Activated T-cell treated with anti-CD3 and anti-CD28 coated beads, Interleukin-2, amount 50 U/mL, for 4 hours (primary cell): ENCODE data around the gene ASPRV1. TPM values are rescaled to one million over a fixed set of nuclear protein-coding genes. Genes with fewer than 3 reads are reported as not detected.

Source experiments
- ATAC-seq, 2 donors: fragments of 200-7000 bp; cut with Tn5 transposase; one replicate each; pipeline ENCODE4 v1.10.0; 2021
- DNase-seq: peaks from one replicate; pipeline ENCODE4 v3.0.0-alpha.2; 2020
- H3K27me3 Mint-ChIP-seq: one replicate; pipeline ENCODE4 v1.8.0; 2021; ENCODE audit warnings: low read depth, mixed read lengths
- H3K36me3 Mint-ChIP-seq: one replicate; pipeline ENCODE4 v1.8.0; 2022; ENCODE audit warnings: mixed read lengths; ENCODE audit not compliant: insufficient read depth
- H3K4me1 Mint-ChIP-seq: one replicate; pipeline ENCODE4 v1.8.0; 2021; ENCODE audit warnings: low read depth, mixed read lengths
- H3K4me3 Mint-ChIP-seq: one replicate; pipeline ENCODE4 v1.8.0; 2021; ENCODE audit warnings: mild to moderate bottlenecking, moderate library complexity, mixed read lengths
- H3K9me3 Mint-ChIP-seq: one replicate; pipeline ENCODE4 v1.8.0; 2021; ENCODE audit warnings: mixed read lengths
- total RNA-seq, 3 donors: library from RNA; stranded (reverse); gene quantifications; one replicate each; pipeline ENCODE4 v1.2.1, GENCODE V29; 2021

The ASPRV1 gene
- total RNA-seq, 3 donors from 2014 or later, result 0.46 to 0.74 (median 0.54) TPM

GRCh38 chr2:69995511-69995910, 34.1 kb upstream of the ASPRV1 start:
- Mint-ChIP-seq H3K27me3 (no peaks in the 10 kb centered on the region), H3K36me3 (peaks cover 18% of the 10 kb centered on the region), H3K4me3 (no peak overlapping the region)

GRCh38 chr2:69994166-69994565, 32.7 kb upstream of the ASPRV1 start:
- Mint-ChIP-seq H3K9me3 (no peaks in the 10 kb centered on the region), H3K27me3 (no peaks in the 10 kb centered on the region), H3K4me1 (no peaks in the 10 kb centered on the region), H3K36me3 (peaks cover 18% of the 10 kb centered on the region), H3K4me3 (no peak overlapping the region)
- ATAC-seq (no peak), DNase-seq (no peak)

More at GRCh38 chr2:69995511-69995910, 34.1 kb upstream of the ASPRV1 start:
- Mint-ChIP-seq H3K4me1 (no peaks in the 10 kb centered on the region), H3K9me3 (no peaks in the 10 kb centered on the region)
- ATAC-seq, result no peak
- no peak for DNase-seq

- H3K9me3 Mint-ChIP-seq, result no peaks in the 10 kb centered on the region
- H3K27me3 Mint-ChIP-seq, result no peaks in the 10 kb centered on the region
- H3K4me3 Mint-ChIP-seq, result no peak overlapping the region
- H3K36me3 Mint-ChIP-seq, result peaks cover 18% of the 10 kb centered on the region
- no peak for ATAC-seq
- no peaks in the 10 kb centered on the region for H3K4me1 Mint-ChIP-seq
- no peak for DNase-seq
Observed at GRCh38 chr2:69993708-69994107, 32.3 kb upstream of the ASPRV1 start.

- ATAC-seq (no peak), DNase-seq (no peak)
- H3K27me3 Mint-ChIP-seq, result no peaks in the 10 kb centered on the region
- H3K4me3 Mint-ChIP-seq, result no peak overlapping the region
- H3K9me3 Mint-ChIP-seq, result no peaks in the 10 kb centered on the region
- peaks cover 18% of the 10 kb centered on the region for H3K36me3 Mint-ChIP-seq
- H3K4me1 Mint-ChIP-seq, result peaks cover 3% of the 10 kb centered on the region
Observed at GRCh38 chr2:69993048-69993565, 31.7 kb upstream of the ASPRV1 start.

GRCh38 chr2:69992310-69993047, 31.0 kb upstream of the ASPRV1 start:
- Mint-ChIP-seq H3K27me3 (no peaks in the 10 kb centered on the region), H3K36me3 (peaks cover 18% of the 10 kb centered on the region), H3K4me3 (no peak overlapping the region), H3K9me3 (no peaks in the 10 kb centered on the region), H3K4me1 (peaks cover 3% of the 10 kb centered on the region)
- DNase-seq (no peak), ATAC-seq (no peak)

GRCh38 chr2:69989441-69990105, 28.1 kb upstream of the ASPRV1 start:
- H3K27me3 Mint-ChIP-seq, result no peaks in the 10 kb centered on the region
- H3K4me3 Mint-ChIP-seq, result no peak overlapping the region
- peaks cover 3% of the 10 kb centered on the region for H3K4me1 Mint-ChIP-seq
- DNase-seq, result no peak
- ATAC-seq, result no peak
- no peaks in the 10 kb centered on the region for H3K9me3 Mint-ChIP-seq
- peaks cover 13% of the 10 kb centered on the region for H3K36me3 Mint-ChIP-seq

- Mint-ChIP-seq H3K9me3 (no peaks in the 10 kb centered on the region), H3K36me3 (peaks cover 9% of the 10 kb centered on the region), H3K4me3 (no peak overlapping the region), H3K4me1 (peaks cover 3% of the 10 kb centered on the region), H3K27me3 (no peaks in the 10 kb centered on the region)
- ATAC-seq (no peak), DNase-seq (no peak)
Observed at GRCh38 chr2:69989009-69989408, 27.6 kb upstream of the ASPRV1 start.

GRCh38 chr2:69988086-69988635, 26.7 kb upstream of the ASPRV1 start:
- no peaks in the 10 kb centered on the region for H3K9me3 Mint-ChIP-seq
- no peak overlapping the region for H3K4me3 Mint-ChIP-seq
- DNase-seq (no peak), ATAC-seq (peak in 1 of 2 donors; percentile 35)
- no peaks in the 10 kb centered on the region for H3K27me3 Mint-ChIP-seq
- peaks cover 3% of the 10 kb centered on the region for H3K4me1 Mint-ChIP-seq
- peaks cover 6% of the 10 kb centered on the region for H3K36me3 Mint-ChIP-seq

- Mint-ChIP-seq H3K4me3 (no peak overlapping the region), H3K4me1 (peaks cover 3% of the 10 kb centered on the region), H3K27me3 (no peaks in the 10 kb centered on the region), H3K9me3 (no peaks in the 10 kb centered on the region), H3K36me3 (peaks cover 2% of the 10 kb centered on the region)
- DNase-seq (no peak), ATAC-seq (no peak)
Observed at GRCh38 chr2:69986691-69987090, 25.3 kb upstream of the ASPRV1 start.

- Mint-ChIP-seq H3K27me3 (no peaks in the 10 kb centered on the region), H3K9me3 (no peaks in the 10 kb centered on the region), H3K36me3 (peaks cover 2% of the 10 kb centered on the region), H3K4me1 (peaks cover 3% of the 10 kb centered on the region), H3K4me3 (no peak overlapping the region)
- no peak for DNase-seq
- ATAC-seq, result no peak
Observed at GRCh38 chr2:69985688-69986087, 24.3 kb upstream of the ASPRV1 start.

- peaks cover 3% of the 10 kb centered on the region for H3K4me1 Mint-ChIP-seq
- no peaks in the 10 kb centered on the region for H3K9me3 Mint-ChIP-seq
- H3K27me3 Mint-ChIP-seq, result no peaks in the 10 kb centered on the region
- peaks cover 2% of the 10 kb centered on the region for H3K36me3 Mint-ChIP-seq
- ATAC-seq, result no peak
- DNase-seq, result no peak
- H3K4me3 Mint-ChIP-seq, result no peak overlapping the region
Observed at GRCh38 chr2:69985216-69985615, 23.8 kb upstream of the ASPRV1 start.

GRCh38 chr2:69983392-69983966, 22.0 kb upstream of the ASPRV1 start:
- H3K4me3 Mint-ChIP-seq, result no peak overlapping the region
- peaks cover 2% of the 10 kb centered on the region for H3K36me3 Mint-ChIP-seq
- no peaks in the 10 kb centered on the region for H3K27me3 Mint-ChIP-seq
- DNase-seq (no peak), ATAC-seq (no peak)
- H3K4me1 Mint-ChIP-seq, result peaks cover 3% of the 10 kb centered on the region
- H3K9me3 Mint-ChIP-seq, result no peaks in the 10 kb centered on the region

GRCh38 chr2:69979902-69980807, 18.7 kb upstream of the ASPRV1 start:
- no peak overlapping the region for H3K4me3 Mint-ChIP-seq
- ATAC-seq (no peak), DNase-seq (no peak)
- H3K4me1 Mint-ChIP-seq, result peaks cover 8% of the 10 kb centered on the region
- no peaks in the 10 kb centered on the region for H3K9me3 Mint-ChIP-seq
- peaks cover 2% of the 10 kb centered on the region for H3K36me3 Mint-ChIP-seq
- H3K27me3 Mint-ChIP-seq, result no peaks in the 10 kb centered on the region
